GM10248 (cell line): ENCODE data around the gene PLOD1.
"Not testable (repeated sequence)": the region's sequence is repeated elsewhere in the genome, so short reads cannot be mapped to it uniquely, and the experiment has no call there.

ENCODE experiments used
- CTCF ChIA-PET: fragments of 300-600 bp; sonication (Branson Sonifier 250); formaldehyde crosslinking; extraction: SDS; loops from one replicate; lab custom pipeline; 2021; ENCODE audit warnings: antibody characterized with exemption; lab: Yijun Ruan, JAX
- POLR2A ChIA-PET: fragments of 350-650 bp; sonication (Branson Sonifier 250); formaldehyde crosslinking; extraction: SDS; loops from one replicate; lab custom pipeline; 2020; ENCODE audit warnings: antibody characterized with exemption; lab: Yijun Ruan, JAX
- DNase-seq: peaks from one replicate; pipeline ENCODE4 v3.0.0; 2012; ENCODE audit errors: extremely low spot score
- CTCF ChIP-seq: IDR thresholded peaks from 2 replicates; pipeline ENCODE4 v1.5.1; 2012; ENCODE audit warnings: mild to moderate bottlenecking, low read depth; ENCODE audit errors: extremely low read depth, missing control alignments, control extremely low read depth

Gene PLOD1

GRCh38 chr1:11891433-11892186, 42.9 kb upstream of the PLOD1 start:
- no peak for TF ChIP-seq CTCF
- POLR2A ChIA-PET = interaction anchor here (1.0 to 1.2 kb wide), 2 partner anchors 16 to 19 kb away, joined by 3 to 8 read pairs; no protein-coding TSS in a partner anchor
- DNase-seq = no peak
- CTCF ChIA-PET = interaction anchor here (1.0 to 4.4 kb wide), 11 partner anchors 20 to 854 kb away, joined by 3 to 49 read pairs (median 3); partner anchors contain the start of gene NPPA

GRCh38 chr1:11893907-11894251, 40.6 kb upstream of the PLOD1 start:
- DNase-seq = peak; percentile 89
- ChIA-PET CTCF (interaction anchor here (1.0 to 4.4 kb wide), 6 partner anchors 16 to 87 kb away, joined by 3 to 49 read pairs (median 4); partner anchors contain the start of genes CLCN6 and MTHFR), POLR2A (no interaction called here)
- TF ChIP-seq CTCF = peak; percentile 97

- CTCF ChIA-PET = interaction anchor here (1.1 to 4.4 kb wide), 4 partner anchors 25 to 56 kb away, joined by 3 to 49 read pairs (median 3); no protein-coding TSS in a partner anchor
- DNase-seq, POLR2A ChIA-PET: not testable (repeated sequence)
These were observed 40.0 kb upstream of the PLOD1 start for GRCh38 chr1:11894501-11894900.

GRCh38 chr1:11898086-11898785, 36.3 kb upstream of the PLOD1 start:
- DNase-seq = no peak
- TF ChIP-seq CTCF = no peak
- POLR2A ChIA-PET = no interaction called here
- CTCF ChIA-PET = interaction anchor here (1.4 kb wide), 1 partner anchor 9 kb away, joined by 6 read pairs; no protein-coding TSS in a partner anchor

GRCh38 chr1:11898831-11899467, 35.6 kb upstream of the PLOD1 start:
- DNase-seq = no peak
- ChIA-PET CTCF (interaction anchor here (1.4 kb wide), 1 partner anchor 9 kb away, joined by 6 read pairs; no protein-coding TSS in a partner anchor), POLR2A (interaction anchor here (1.6 kb wide), 1 partner anchor 10 kb away, joined by 7 read pairs; no protein-coding TSS in a partner anchor)
- no peak for TF ChIP-seq CTCF

GRCh38 chr1:11901446-11901845, 33.1 kb upstream of the PLOD1 start:
- CTCF ChIA-PET = interaction anchor here (1.3 kb wide), 1 partner anchor 9 kb away, joined by 5 read pairs; no protein-coding TSS in a partner anchor
- POLR2A ChIA-PET, DNase-seq: not testable (repeated sequence)

GRCh38 chr1:11903210-11903609, 31.3 kb upstream of the PLOD1 start:
- DNase-seq = no peak
- POLR2A ChIA-PET = no interaction called here
- CTCF ChIA-PET = no interaction called here
- TF ChIP-seq CTCF = no peak

GRCh38 chr1:11904156-11904555, 30.4 kb upstream of the PLOD1 start:
- POLR2A ChIA-PET = interaction anchor here (0.6 kb wide), 2 partner anchors 137 to 1888 kb away, joined by 4 to 5 read pairs; no protein-coding TSS in a partner anchor
- CTCF ChIA-PET = interaction anchor here (0.7 kb wide), 1 partner anchor 119 kb away, joined by 4 read pairs; no protein-coding TSS in a partner anchor
- not testable (repeated sequence) for DNase-seq
